IMR-90 (cell line): ENCODE measurements around the gene RAD51B.

Experiments used
- CTCF ChIP-seq: conservative IDR thresholded peaks from 2 replicates; pipeline ENCODE4 v1.5.1; 2012; ENCODE audit warnings: mild to moderate bottlenecking, low read depth, low read length, improper control_type of control experiment
- FOS ChIP-seq: fragments of 150-350 bp; IDR thresholded peaks from 2 replicates; pipeline ENCODE4 v1.6.1; 2016; ENCODE audit warnings: low read depth, low read length
- MXI1 ChIP-seq: IDR thresholded peaks from 2 replicates; pipeline ENCODE4 v1.6.1; 2012; ENCODE audit warnings: low read depth, mild to moderate bottlenecking, low read length, moderate library complexity, borderline replicate concordance
- POLR2A ChIP-seq: IDR thresholded peaks from 2 replicates; pipeline ENCODE4 v1.6.1; 2012; ENCODE audit warnings: mild to moderate bottlenecking, low read depth, low read length
- RAD21 ChIP-seq: IDR thresholded peaks from 2 replicates; pipeline ENCODE4 v1.6.1; 2012; ENCODE audit warnings: low read length, improper control_type of control experiment
- RFX5 ChIP-seq: IDR thresholded peaks from 2 replicates; pipeline ENCODE4 v1.8.0; 2012; ENCODE audit warnings: low read depth, mild to moderate bottlenecking, low read length, moderate library complexity
- SMC3 ChIP-seq: fragments of 150-350 bp; IDR thresholded peaks from 2 replicates; pipeline ENCODE4 v1.6.1; 2016; ENCODE audit warnings: low read depth, mild to moderate bottlenecking, antibody characterized with exemption, low read length, moderate library complexity

GRCh38 chr14:68598621-68599447 is 779.3 kb downstream of the RAD51B start:
- TF ChIP-seq CTCF: no peak
- no peak for TF ChIP-seq POLR2A
- TF ChIP-seq MXI1: no peak
- TF ChIP-seq SMC3: peak; percentile 29
- TF ChIP-seq RAD21: peak; percentile 29
- no peak for TF ChIP-seq RFX5
- TF ChIP-seq FOS: peak; percentile 69; the same call in 1 of the 2 replicates
